ENCODE data around the gene SUSD1. TPM values are rescaled to one million over a fixed set of nuclear protein-coding genes. Genes with fewer than 3 reads are reported as not detected.

Gene SUSD1
- total RNA-seq, 1 experiment from 2014 or later, result 15.3 TPM

- Histone ChIP-seq H3K36me3 (ENCODE audit: control insufficient read depth, insufficient read depth, low read length) (no peaks in the 10 kb centered on the region), H3K27me3 (ENCODE audit: control insufficient read depth, insufficient read depth, low read length) (no peaks in the 10 kb centered on the region), H3K27ac (ENCODE audit: low read length) (peak overlapping the region; percentile 67), H3K4me3 (ENCODE audit: low read depth in 2 of 2, low read length in 2 of 2) (no peak overlapping the region), H3K4me1 (ENCODE audit: control insufficient read depth, insufficient read depth, low read length) (peaks cover 15% of the 10 kb centered on the region), H3K9me3 (ENCODE audit: control insufficient read depth, insufficient read depth, low read depth, low read length) (no peaks in the 10 kb centered on the region)
- ChIA-PET CTCF (no interaction called here), POLR2A (no interaction called here)
- intact Hi-C loops (cut with micrococcal nuclease; ENCODE audit: unreplicated experiment), result no loop called here
- in situ Hi-C loops (cut with HindIII; ENCODE audit: low pct_unique_long_range_greater_than_20kb, low sequenced_read_pairs), result no loop called here
- TF ChIP-seq TCF7L2 (IDR thresholded peaks at IDR 0.05; ENCODE audit: low read depth, low read length) (peak; percentile 39; the same call in 1 of the 2 replicates), SIN3A (IDR thresholded peaks at IDR 0.05; ENCODE audit: borderline replicate concordance, insufficient read depth, low read depth, low read length) (no peak)
- no TSS peak for BruUV-seq (replicated peaks)
- ATAC-seq, result peak; percentile 33; the same call in 1 of the 2 replicates
- no peak for DNase-seq (ENCODE audit: low read depth, low spot score)
These were observed 146.6 kb downstream of the SUSD1 start for GRCh38 chr9:112028242-112029221.

GRCh38 chr9:112025850-112026249 lies 149.2 kb downstream of the SUSD1 start:
- BruUV-seq (replicated peaks), result no TSS peak
- no peaks in the 10 kb centered on the region for H3K36me3 ChIP-seq (ENCODE audit: control insufficient read depth, insufficient read depth, low read length)
- intact Hi-C loops (cut with micrococcal nuclease; ENCODE audit: unreplicated experiment) (no loop called here), in situ Hi-C loops (cut with HindIII; ENCODE audit: low pct_unique_long_range_greater_than_20kb, low sequenced_read_pairs) (no loop called here)
- CTCF ChIA-PET, result no interaction called here
- H3K4me3 ChIP-seq (ENCODE audit: low read depth in 2 of 2, low read length in 2 of 2), result no peak overlapping the region
- ATAC-seq (no peak), DNase-seq (ENCODE audit: low read depth, low spot score) (no peak)
- peaks cover 24% of the 10 kb centered on the region for H3K4me1 ChIP-seq (ENCODE audit: control insufficient read depth, insufficient read depth, low read length)
- POLR2A ChIA-PET, result no interaction called here
- no peaks in the 10 kb centered on the region for H3K9me3 ChIP-seq (ENCODE audit: control insufficient read depth, insufficient read depth, low read depth, low read length)
- TF ChIP-seq POLR2AphosphoS5 (IDR thresholded peaks at IDR 0.05; ENCODE audit: low read depth, low read length), result no peak
- no peak for TF ChIP-seq SIN3A (IDR thresholded peaks at IDR 0.05; ENCODE audit: borderline replicate concordance, insufficient read depth, low read depth, low read length)
- no peak for TF ChIP-seq CTCF (IDR thresholded peaks at IDR 0.05)
- no peak for TF ChIP-seq TCF7L2 (IDR thresholded peaks at IDR 0.05; ENCODE audit: low read depth, low read length)
- TF ChIP-seq REST (IDR thresholded peaks at IDR 0.05; ENCODE audit: insufficient read depth in 1 of 2, low read depth in 2 of 2, low read length in 1 of 2), result no peak
- no peaks in the 10 kb centered on the region for H3K27me3 ChIP-seq (ENCODE audit: control insufficient read depth, insufficient read depth, low read length)
- peak overlapping the region; percentile 29; the same call in 1 of the 2 replicates for H3K27ac ChIP-seq (ENCODE audit: low read length)

- POLR2A ChIA-PET, result no interaction called here
- H3K36me3 ChIP-seq (ENCODE audit: control insufficient read depth, insufficient read depth, low read length), result no peaks in the 10 kb centered on the region
- no peaks in the 10 kb centered on the region for H3K9me3 ChIP-seq (ENCODE audit: control insufficient read depth, insufficient read depth, low read depth, low read length)
- ATAC-seq (peak; percentile 64), DNase-seq (ENCODE audit: low read depth, low spot score) (no peak)
- H3K4me3 ChIP-seq (ENCODE audit: low read depth in 2 of 2, low read length in 2 of 2), result no peak overlapping the region
- CTCF ChIA-PET, result no interaction called here
- H3K27me3 ChIP-seq (ENCODE audit: control insufficient read depth, insufficient read depth, low read length), result no peaks in the 10 kb centered on the region
- intact Hi-C loops (cut with micrococcal nuclease; ENCODE audit: unreplicated experiment), result no loop called here
- no TSS peak for BruUV-seq (replicated peaks)
- in situ Hi-C loops (cut with HindIII; ENCODE audit: low pct_unique_long_range_greater_than_20kb, low sequenced_read_pairs), result no loop called here
- H3K4me1 ChIP-seq (ENCODE audit: control insufficient read depth, insufficient read depth, low read length), result peaks cover 18% of the 10 kb centered on the region; the same call in 1 of the 2 replicates
- peak overlapping the region; percentile 86 for H3K27ac ChIP-seq (ENCODE audit: low read length)
- TF ChIP-seq SIN3A (IDR thresholded peaks at IDR 0.05; ENCODE audit: borderline replicate concordance, insufficient read depth, low read depth, low read length), result no peak
These were observed 153.4 kb downstream of the SUSD1 start for GRCh38 chr9:112021742-112022141.
